HG03103 (cell line): Measurements from ENCODE around the gene LMTK3.

ENCODE experiments used
- ATAC-seq: cut with Tn5 transposase; IDR thresholded peaks from one replicate; pipeline ENCODE4 v1.9.1; 2021; ENCODE audit warnings: low read depth; ENCODE audit not compliant: unreplicated experiment

The LMTK3 gene

DNA sequence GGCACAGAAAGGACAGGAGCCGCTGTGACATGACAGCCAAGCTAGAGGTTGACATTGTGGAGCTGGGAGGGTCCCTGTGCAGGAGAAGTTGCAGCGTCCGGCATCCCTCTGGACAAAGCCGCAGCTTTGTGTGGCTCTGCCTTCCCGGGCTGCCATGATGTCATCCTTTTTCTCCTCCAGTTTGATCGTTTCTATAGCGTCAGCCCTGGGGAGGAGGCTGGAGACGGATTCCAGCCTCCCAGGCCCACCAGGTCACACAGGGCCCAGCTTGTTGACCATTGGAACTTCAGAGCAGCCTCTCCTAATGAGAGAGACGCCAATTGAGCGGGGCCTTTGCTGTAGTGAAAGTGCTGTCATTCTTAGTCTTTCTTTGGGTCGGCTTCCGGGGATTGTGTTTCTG, 60.0 kb downstream of the LMTK3 start:
- ATAC-seq, result no peak

DNA sequence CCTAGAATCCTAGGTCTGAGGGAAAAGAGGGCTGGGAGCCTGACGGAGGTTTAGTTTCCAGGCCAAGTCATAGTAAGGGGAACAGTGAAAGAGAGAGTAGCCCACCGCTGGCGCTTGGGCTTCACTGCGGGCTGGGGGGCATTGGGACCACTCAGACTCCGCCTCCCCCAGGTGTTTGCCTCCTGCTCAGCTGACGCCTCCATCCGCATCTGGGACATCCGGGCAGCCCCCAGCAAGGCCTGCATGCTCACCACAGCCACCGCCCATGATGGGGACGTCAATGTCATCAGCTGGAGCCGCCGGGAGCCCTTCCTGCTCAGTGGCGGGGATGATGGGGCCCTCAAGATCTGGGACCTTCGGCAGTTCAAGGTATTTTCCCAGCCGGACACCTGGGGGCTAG, 60.8 kb downstream of the LMTK3 start:
- ATAC-seq, result no peak

DNA sequence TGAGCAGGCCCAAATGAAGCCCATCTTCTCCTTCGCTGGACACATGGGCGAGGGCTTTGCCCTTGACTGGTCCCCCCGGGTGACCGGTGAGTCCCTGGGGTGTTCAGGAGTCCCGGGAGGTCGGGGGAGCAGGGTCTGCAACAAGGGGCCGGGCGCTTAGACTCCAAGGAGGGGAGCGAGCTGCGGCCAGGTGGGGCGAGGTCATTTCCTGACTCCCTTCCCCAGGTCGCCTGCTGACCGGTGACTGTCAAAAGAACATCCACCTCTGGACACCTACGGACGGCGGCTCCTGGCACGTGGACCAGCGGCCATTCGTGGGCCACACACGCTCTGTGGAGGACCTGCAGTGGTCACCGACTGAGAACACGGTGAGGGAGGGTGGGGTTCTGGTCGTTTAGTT, 61.2 kb downstream of the LMTK3 start:
- no peak for ATAC-seq

DNA sequence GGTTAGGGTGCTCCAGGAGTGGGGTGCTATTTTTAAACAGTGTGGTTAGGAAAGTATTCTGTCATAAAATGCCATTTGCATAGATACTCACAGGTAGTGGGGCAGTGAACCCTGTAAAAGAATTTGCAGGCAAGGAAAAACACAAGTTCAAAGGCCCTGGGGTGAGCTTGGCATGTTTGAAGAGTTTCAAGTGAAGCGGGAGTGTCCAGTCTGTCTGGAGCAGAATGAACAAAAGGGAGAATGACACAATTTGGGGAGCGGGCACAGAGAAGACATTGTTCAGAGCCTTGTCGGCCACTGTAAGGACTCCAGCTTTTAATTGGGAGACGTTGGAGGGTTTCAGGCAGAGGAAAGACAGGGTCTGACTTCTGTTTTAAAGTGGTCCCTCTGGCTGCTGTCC, 63.1 kb downstream of the LMTK3 start:
- ATAC-seq, result no peak

DNA sequence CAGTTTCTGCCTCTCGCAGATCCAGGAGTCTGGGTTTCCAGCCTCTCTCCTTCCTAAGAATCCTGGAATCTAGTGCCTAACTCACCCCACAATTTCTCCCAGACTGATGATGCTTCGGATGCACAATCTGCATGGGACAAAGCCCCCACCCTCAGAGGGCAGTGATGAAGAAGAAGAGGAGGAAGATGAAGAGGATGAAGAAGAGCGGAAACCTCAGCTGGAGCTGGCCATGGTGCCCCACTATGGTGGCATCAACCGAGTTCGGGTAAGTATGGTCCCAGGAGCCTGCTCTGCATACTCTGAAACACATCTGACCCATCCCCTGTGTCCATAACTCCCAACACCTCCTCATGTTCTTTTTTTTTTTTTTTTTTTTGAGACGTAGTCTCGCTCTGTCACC, 65.1 kb downstream of the LMTK3 start:
- no peak for ATAC-seq

DNA sequence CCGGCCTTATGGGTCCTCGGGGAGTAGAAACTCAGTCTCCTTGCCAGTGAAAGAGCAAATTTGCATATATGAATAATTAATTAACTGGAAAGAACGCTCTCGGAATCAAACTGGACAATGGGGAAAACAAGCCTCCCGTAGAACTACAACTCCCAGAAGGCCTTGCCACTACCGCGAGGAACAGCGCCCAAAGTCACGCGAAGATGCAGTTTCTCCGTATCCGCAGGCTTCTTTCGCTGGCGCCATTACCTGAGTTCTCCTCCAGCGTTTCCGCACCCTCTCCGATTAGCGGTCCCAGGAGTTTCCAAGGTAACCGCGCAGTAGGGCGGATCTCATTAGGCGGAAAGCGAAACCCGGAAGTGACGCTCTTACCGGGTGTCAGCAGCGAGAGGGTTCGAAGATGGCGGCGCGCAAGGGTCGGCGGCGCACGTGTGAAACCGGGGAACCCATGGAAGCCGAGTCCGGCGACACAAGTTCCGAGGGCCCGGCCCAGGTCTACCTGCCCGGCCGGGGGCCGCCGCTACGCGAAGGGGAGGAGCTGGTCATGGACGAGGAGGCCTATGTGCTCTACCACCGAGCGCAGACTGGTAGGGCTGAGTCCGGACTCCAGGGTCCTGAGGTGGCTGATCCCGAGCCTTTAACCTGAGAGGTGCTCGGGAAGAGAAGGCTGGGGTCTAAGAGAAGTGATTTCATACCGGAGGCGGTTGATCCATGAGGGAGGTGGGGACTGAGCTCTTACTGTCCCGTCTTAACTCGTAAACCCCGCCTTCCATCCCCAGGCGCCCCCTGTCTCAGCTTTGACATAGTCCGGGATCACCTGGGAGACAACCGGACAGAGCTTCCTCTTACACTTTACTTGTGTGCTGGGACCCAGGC, 65.8 kb downstream of the LMTK3 start, which contains the start of gene GRWD1:
Gene GRWD1, plus strand, starts transcription at position 378 of the 876 bp plus-strand sequence. Its CDS starts 23 bp downstream, at position 401.
- ATAC-seq, result peak; percentile 64

DNA sequence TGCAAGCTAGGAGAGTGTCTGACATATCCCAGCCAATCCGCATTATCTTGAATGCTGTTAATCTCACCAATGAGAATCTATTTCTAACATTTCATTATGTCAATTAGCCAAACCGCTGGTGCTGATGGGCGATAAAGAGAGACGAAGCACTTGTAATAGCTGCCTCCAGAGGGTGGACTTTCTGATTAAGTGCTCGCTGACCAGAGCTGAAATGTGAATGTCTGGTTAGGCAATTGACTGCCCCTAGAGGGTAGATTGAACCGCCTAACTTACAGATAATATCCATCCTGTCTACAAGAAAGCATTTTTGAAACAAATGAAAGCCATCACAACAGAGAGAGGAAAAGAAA, 66.4 kb downstream of the LMTK3 start:
- ATAC-seq, result no peak

DNA sequence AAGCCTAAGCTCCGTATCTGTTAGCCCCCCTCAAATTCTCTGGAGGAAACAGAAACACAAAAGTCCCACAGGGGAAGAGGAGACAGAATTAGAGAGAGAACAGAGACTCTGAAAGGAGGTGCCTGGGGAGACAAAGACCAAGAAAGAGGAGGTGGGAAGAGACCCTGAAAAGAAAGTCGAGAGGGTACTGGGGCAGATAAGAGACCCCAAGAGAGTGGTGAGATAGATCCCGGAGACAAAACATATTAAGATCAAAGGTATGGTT, 66.8 kb downstream of the LMTK3 start:
- ATAC-seq, result no peak

DNA sequence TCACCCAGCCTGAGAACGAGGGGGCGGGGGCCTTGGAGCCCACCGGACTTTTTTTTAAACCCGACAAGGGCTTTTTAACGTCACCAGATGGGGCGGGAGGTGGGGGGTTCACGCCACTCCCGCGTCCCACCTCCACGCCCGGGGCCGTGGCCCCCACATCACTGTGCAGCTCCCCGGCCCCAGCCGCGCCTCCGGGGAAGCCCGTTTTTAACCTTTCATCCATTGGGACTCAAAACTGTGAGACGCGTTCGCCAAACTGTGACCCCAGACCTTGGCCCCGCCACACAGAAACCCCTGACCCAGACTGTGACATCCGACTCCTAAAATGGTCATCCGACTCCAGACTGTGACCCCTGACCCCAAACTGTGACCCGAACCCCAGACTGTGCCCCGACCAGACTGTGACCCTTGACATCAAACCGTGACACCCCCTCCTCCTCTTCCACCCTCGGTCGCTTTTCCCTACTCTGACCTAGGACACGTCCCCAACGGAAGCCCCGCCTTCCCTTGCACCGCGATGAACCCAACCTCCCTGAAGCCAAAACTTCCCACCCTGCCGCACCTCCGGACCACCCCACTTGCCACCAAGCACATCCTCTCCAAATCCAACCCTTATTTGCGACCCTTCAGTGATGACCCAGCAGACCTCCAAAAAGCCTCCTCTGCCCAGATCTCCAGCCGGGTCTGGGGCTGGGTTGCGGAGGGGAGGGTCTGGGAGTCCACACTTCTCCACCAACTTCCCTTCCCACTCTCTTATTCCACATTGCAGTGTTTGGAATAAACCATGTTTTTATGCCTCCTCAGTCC, 67.3 kb downstream of the LMTK3 start:
- ATAC-seq, result no peak

DNA sequence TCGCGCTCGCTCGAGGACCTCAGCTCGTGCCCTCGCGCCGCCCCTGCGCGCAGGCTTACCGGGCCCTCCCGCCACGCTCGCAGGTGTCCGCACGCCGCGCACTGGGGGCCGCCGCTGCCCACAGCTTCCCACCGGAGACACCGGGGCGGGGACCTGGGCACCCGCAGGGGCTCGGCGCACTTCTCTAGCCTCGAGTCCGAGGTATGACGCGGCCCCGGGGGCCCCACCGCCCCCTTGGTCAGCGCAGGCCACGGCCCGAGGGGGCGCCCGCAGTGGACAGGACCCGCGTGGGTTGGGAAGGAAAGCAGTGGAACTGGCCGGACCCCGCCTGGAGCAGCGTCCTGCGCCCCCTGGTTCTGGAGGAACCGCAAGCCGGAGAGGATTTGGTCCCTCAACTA, 67.9 kb downstream of the LMTK3 start:
- ATAC-seq, result no peak

DNA sequence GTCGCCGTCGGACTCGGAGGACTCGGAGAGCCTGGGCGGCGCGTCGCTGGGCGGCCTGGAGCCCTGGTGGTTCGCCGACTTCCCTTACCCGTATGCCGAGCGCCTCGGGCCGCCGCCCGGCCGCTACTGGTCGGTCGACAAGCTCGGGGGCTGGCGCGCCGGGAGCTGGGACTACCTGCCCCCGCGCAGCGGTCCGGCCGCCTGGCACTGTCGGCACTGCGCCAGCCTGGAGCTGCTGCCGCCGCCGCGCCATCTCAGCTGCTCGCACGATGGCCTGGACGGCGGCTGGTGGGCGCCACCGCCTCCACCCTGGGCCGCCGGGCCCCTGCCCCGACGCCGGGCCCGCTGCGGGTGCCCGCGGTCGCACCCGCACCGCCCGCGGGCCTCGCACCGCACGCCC, 68.4 kb downstream of the LMTK3 start:
- no peak for ATAC-seq

DNA sequence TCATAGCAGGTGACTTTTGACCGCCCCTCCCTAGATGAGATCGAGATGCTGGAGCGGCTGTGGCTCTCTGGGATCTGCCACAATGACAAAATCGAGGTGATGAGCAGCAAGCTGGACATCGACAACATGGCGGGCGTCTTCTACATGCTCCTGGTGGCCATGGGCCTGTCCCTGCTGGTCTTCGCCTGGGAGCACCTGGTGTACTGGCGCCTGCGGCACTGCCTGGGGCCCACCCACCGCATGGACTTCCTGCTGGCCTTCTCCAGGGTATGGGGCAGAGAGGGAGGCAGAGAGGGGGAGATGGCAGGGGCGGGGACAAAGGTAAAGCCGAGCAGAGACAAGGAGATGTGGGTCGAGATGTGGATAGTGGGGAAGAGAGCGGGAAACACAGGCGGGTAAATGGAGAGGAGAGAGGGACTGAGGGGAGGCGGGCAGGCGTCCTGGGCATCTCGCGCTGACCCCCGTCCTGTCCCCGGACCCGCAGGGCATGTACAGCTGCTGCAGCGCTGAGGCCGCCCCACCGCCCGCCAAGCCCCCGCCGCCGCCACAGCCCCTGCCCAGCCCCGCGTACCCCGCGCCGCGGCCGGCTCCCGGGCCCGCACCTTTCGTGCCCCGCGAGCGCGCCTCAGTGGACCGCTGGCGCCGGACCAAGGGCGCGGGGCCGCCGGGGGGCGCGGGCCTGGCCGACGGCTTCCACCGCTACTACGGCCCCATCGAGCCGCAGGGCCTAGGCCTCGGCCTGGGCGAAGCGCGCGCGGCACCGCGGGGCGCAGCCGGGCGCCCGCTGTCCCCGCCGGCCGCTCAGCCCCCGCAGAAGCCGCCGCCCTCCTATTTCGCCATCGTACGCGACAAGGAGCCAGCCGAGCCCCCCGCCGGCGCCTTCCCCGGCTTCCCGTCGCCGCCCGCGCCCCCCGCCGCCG, 69.3 kb downstream of the LMTK3 start:
- no peak for ATAC-seq

DNA sequence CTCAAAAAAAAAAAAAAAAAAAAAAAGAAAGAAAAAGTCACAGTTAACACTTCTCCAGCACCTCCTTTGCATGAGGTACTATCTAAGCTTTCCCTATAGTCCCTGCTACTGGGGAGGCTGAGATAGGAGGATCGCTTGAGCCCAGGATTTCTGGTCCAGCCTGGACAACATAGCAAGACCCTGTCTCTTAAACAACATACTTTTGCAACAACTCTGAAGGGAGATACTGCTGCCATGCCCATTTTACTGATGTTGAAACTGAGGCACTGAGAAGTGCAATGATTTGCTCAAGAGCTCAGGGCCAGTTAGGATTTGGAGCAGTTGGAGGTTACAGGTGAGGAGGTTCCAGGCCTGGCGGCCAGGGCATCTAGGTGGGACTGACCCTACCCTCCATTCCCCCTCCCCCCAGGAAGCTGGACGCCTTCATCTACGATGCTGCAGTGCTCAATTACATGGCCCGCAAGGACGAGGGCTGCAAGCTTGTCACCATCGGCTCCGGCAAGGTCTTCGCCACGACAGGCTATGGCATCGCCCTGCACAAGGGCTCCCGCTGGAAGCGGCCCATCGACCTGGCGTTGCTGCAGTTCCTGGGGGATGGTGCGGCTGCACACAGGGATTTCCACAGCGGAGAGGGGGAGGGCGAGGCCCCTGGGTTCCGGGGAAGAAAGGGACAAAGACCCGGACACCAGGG, 70.1 kb downstream of the LMTK3 start:
- ATAC-seq, result no peak

DNA sequence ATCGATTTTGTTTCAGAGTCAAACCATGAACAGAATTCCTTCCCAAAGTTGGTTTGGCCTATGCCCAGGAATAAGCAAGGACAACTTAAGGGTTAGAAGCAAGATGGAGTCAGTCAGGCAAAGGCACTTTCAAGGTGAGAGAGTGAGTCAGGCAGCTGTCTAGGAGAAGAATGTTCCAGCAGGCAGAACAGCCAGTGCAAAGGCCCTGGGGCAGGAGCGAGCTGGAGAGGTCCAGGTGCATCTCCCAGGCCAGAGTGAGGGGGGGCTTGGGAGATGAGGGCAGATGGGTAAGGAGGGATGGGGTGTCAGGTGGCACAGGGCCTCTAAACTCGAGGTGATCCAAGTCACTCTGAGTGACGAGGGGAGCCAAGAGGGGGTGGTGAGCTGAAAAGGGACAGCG, 75.0 kb downstream of the LMTK3 start:
- no peak for ATAC-seq
